HEK293T (cell line): ENCODE measurements around the gene NOA1.

ENCODE experiments used
- BHLHE40 ChIP-seq: fragments of 450-650 bp; IDR thresholded peaks from 2 replicates; pipeline ENCODE4 v1.6.1; 2016; ENCODE audit warnings: mild to moderate bottlenecking, moderate library complexity, borderline replicate concordance
- L3MBTL2 ChIP-seq: fragments of 450-650 bp; conservative IDR thresholded peaks from 2 replicates; pipeline ENCODE4 v1.6.1; 2016; ENCODE audit warnings: mild to moderate bottlenecking

GRCh38 chr4:56977321-56978012, at the start of gene NOA1:
- TF ChIP-seq L3MBTL2 (peak; percentile 81), BHLHE40 (no peak)
